Tibial artery (tissue), 4 donors: Measurements from ENCODE around the gene ALDH1L1.

ENCODE experiments used
- DNase-seq, 2 donors: peaks; one replicate each; pipeline ENCODE4 v3.0.0-alpha.2; 2019
- H3K27ac ChIP-seq, 2 donors: fragments of 200-600 bp; sonication (generic) in 1 of 2; 1 replicate in 1 of 2; 2 replicates in 1 of 2; pipeline ENCODE4 v1.5.1; 2018 to 2019; ENCODE audit warnings: mild to moderate bottlenecking in 1 of 2
- H3K27me3 ChIP-seq, 2 donors: fragments of 200-600 bp; sonication (generic) in 1 of 2; one replicate each; pipeline versions ENCODE4 v1.5.1 to v1.6.0; 2016 to 2019
- H3K36me3 ChIP-seq, 3 donors: fragments of 200-600 bp; sonication (generic) in 2 of 3; one replicate each; pipeline ENCODE4 v1.5.1; 2016 to 2019; ENCODE audit warnings: mild to moderate bottlenecking in 2 of 3
- H3K4me1 ChIP-seq, 4 donors: fragments of 200-600 bp; sonication (generic) in 2 of 4; 1 replicate in 3 of 4; 2 replicates in 1 of 4; pipeline ENCODE4 v1.5.1; 2016 to 2019
- H3K4me3 ChIP-seq, 2 donors: fragments of 200-600 bp; sonication (generic) in 1 of 2; 1 replicate in 1 of 2; 2 replicates in 1 of 2; pipeline ENCODE4 v1.5.1; 2018 to 2019; ENCODE audit warnings: mild to moderate bottlenecking in 2 of 2
- H3K9me3 ChIP-seq, 3 donors: fragments of 200-600 bp; sonication (generic) in 1 of 3; one replicate each; pipeline ENCODE4 v1.5.1; 2016 to 2019
- intact Hi-C: fragments of 100-400 bp; cut with DNase I; formaldehyde crosslinking; loops from one replicate; pipeline ENCODE4 v1.15.0; 2023; ENCODE audit warnings: low total_unique reads
- TF ChIP-seq, protein P1 (sequence below), 2 experiments: fragments of 200-600 bp in 1 of 2; fragments of 450-650 bp in 1 of 2; IDR thresholded peaks; one replicate each; pipeline ENCODE4 v1.5.1; 2017 to 2019; ENCODE audit warnings: antibody characterized with exemption in 2 of 2, mild to moderate bottlenecking in 1 of 2, moderate library complexity in 1 of 2

The ALDH1L1 gene

DNA sequence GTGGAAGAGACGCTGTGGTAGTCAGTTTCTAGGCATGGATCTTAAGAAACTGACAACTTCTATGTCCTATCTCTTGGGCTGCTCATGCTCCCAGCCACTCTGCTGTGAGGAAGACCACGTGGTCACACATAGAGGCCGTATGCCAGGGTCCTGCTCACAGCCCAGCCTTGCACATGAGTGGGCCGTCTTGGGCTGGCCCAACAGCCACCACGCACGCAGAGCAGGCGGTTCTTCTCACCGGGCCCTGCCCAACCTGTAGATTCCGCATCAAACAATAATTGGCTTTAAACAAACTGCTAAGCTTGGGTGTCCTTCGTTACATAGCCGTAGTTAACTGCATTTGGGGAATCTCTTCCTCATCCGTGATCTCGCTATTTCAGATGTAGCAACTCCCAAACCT is 122.5 kb downstream of the ALDH1L1 start:
- no peak for DNase-seq
- Histone ChIP-seq H3K4me1 (peaks cover 0 to 10% (median 0%) of the 10 kb centered on the region in 4 donors), H3K36me3 (peaks cover 0 to 27% (median 0%) of the 10 kb centered on the region in 3 donors), H3K9me3 (no peaks in the 10 kb centered on the region), H3K27ac (no peak overlapping the region), H3K27me3 (no peaks in the 10 kb centered on the region), H3K4me3 (no peak overlapping the region)
- TF ChIP-seq, protein P1, sequence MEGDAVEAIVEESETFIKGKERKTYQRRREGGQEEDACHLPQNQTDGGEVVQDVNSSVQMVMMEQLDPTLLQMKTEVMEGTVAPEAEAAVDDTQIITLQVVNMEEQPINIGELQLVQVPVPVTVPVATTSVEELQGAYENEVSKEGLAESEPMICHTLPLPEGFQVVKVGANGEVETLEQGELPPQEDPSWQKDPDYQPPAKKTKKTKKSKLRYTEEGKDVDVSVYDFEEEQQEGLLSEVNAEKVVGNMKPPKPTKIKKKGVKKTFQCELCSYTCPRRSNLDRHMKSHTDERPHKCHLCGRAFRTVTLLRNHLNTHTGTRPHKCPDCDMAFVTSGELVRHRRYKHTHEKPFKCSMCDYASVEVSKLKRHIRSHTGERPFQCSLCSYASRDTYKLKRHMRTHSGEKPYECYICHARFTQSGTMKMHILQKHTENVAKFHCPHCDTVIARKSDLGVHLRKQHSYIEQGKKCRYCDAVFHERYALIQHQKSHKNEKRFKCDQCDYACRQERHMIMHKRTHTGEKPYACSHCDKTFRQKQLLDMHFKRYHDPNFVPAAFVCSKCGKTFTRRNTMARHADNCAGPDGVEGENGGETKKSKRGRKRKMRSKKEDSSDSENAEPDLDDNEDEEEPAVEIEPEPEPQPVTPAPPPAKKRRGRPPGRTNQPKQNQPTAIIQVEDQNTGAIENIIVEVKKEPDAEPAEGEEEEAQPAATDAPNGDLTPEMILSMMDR (IDR thresholded peaks at IDR 0.05): no peak
- intact Hi-C loops: no loop called here

DNA sequence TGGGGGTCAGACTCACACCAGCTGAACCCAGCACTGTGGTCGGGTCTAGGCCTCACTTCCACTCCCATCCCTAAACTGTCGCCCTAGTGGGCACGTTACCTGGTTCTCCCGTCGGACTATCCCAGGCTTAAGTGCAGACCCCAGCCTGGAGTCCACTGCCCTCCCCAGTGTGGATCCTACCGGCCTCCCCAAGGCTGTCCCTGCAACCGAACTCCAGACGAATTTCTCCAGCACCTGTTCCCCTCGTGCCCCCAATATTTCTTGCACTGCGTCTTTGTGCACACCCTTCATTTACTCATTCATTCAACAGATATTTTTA is 122.9 kb downstream of the ALDH1L1 start:
- Histone ChIP-seq H3K9me3 (no peaks in the 10 kb centered on the region), H3K27ac (no peak overlapping the region), H3K4me3 (no peak overlapping the region), H3K27me3 (no peaks in the 10 kb centered on the region), H3K36me3 (peaks cover 0 to 27% (median 0%) of the 10 kb centered on the region in 3 donors), H3K4me1 (peaks cover 0 to 10% (median 0%) of the 10 kb centered on the region in 4 donors)
- no peak for DNase-seq
- TF ChIP-seq, protein P1 (IDR thresholded peaks at IDR 0.05): no peak
- intact Hi-C loops: no loop called here

DNA sequence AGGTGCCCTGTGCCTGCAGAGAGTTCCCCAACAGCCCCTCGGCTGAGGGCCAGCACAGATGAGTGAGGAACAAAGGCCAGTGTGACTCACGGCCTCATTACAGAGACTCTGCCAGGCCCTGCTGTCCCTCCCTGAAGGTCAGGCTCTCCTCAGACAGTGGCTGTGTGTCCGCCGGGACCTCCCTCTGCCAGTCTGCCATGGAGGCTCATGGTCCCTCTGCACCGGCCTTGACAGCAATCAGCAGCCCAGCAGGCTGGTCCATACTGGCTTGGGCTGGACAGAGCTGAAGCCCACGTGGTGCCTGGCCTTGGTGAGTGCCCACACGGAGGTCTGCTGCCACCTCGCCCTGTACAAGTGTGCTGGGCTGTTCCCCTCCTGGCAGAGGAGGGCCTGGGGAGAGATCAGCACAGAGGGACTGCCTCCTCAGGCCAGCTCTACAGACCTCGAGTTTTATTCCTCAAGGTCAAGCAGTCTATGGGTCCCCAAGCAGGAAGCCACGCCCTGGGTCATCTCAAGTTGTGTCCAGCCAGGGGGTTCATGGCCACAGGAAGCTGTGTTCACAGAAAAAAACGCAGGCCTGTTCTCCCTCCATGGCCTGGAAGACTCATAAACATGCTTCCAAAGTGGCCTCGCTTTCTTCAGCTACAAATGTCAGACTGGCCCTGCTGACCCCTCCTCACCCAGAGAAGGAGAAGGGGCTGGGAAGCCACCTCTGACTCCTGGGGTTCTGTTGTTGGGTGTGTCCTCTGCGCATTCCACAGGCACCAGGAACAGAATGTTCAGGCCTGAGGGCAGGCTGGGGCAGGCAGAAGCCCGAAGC is 123.5 kb downstream of the ALDH1L1 start:
- intact Hi-C loops: no loop called here
- Histone ChIP-seq H3K9me3 (no peaks in the 10 kb centered on the region), H3K4me3 (no peak overlapping the region), H3K4me1 (peaks cover 0 to 10% (median 0%) of the 10 kb centered on the region in 4 donors), H3K36me3 (peaks cover 0 to 27% (median 0%) of the 10 kb centered on the region in 3 donors), H3K27me3 (no peaks in the 10 kb centered on the region), H3K27ac (no peak overlapping the region)
- TF ChIP-seq, protein P1 (IDR thresholded peaks at IDR 0.05): no peak
- no peak for DNase-seq

DNA sequence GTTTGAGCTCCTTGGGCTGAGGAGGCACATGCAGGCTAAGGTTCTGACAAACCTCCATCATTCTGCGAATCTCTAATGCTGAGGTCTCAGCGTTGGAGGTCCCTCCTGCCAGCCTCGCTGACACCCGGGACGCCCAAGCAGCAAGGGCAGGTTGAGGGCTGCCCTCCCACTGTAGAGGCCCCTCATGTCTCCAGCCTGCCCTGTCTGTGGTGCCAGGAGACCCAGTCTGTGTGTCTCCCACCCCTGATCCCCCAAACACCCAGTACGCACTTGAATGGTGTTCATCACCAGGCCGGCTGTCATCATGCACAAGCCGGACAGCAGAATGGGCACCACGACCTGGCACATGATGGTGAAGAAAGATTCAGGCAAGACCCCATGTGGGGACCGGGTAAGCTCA is 124.3 kb downstream of the ALDH1L1 start:
- TF ChIP-seq, protein P1 (IDR thresholded peaks at IDR 0.05): no peak
- Histone ChIP-seq H3K27me3 (no peaks in the 10 kb centered on the region), H3K4me1 (peaks cover 0 to 10% (median 0%) of the 10 kb centered on the region in 4 donors), H3K36me3 (peaks cover 0 to 23% (median 0%) of the 10 kb centered on the region in 3 donors), H3K9me3 (no peaks in the 10 kb centered on the region), H3K27ac (no peak overlapping the region), H3K4me3 (no peak overlapping the region)
- no peak for DNase-seq
- intact Hi-C loops: no loop called here

DNA sequence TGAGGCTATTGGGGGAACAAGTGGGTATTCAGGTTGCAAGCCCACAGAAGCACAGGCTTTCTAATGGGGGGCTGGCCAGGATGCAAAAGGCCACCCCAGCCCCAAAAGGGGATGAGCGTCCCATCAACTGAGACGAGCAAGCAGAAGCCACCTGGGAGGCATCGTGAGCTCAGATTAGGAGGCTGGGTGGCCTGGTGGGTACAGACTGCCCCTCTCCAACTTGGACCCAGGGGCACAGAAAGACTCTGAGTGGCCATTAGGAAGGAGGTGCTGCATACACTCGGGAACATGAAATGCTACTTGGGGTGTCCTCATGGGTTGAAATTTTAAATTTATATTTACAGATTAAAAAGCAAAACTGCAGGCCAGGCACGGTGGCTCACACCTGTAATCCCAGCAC is 125.5 kb downstream of the ALDH1L1 start:
- no peaks in the 10 kb centered on the region for H3K9me3 ChIP-seq
- no peak overlapping the region for H3K4me3 ChIP-seq
- intact Hi-C loops: no loop called here
- TF ChIP-seq, protein P1 (IDR thresholded peaks at IDR 0.05): no peak
- no peak overlapping the region for H3K27ac ChIP-seq
- H3K36me3 ChIP-seq: peaks cover 0 to 33% (median 11%) of the 10 kb centered on the region in 3 donors
- no peaks in the 10 kb centered on the region for H3K27me3 ChIP-seq
- peaks cover 0 to 10% (median 0%) of the 10 kb centered on the region in 4 donors for H3K4me1 ChIP-seq
- no peak for DNase-seq
